ENCODE data around the gene ANKMY2.
A peak's percentile ranks its signal among the peaks of the same experiment; 100 is the strongest.
"Not testable (repeated sequence)": the region's sequence is repeated elsewhere in the genome, so short reads cannot be mapped to it uniquely, and the experiment has no call there.

ANKMY2 gene

DNA sequence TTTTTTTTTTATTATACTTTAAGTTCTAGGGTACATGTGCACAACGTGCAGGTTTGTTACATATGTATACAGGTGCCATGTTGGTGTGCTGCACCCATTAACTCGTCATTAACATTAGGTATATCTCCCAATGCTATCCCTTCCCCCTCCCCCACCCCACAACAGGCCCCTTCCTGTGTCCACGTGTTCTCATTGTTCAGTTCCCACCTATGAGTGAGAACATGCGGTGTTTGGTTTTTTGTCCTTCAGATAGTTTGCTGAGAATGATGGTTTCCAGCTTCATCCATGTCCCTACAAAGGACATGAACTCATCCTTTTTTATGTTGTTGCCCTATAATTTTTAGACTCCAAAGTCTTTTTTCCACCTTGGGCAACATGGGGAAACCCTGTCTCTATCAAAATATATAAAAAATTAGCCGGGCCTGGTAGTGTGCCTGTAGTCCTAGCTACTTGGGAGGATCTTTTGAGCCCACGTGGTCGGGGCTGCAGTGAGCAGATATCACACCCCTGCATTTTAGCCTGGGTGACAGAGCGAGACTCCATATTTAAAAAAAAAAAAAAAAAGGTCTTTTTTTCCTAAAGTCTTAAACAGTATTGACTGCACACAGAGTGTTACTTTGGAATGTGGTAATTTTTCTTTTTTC lies 14.4 kb upstream of the ANKMY2 start:
- not testable (repeated sequence) for DNase-seq

DNA sequence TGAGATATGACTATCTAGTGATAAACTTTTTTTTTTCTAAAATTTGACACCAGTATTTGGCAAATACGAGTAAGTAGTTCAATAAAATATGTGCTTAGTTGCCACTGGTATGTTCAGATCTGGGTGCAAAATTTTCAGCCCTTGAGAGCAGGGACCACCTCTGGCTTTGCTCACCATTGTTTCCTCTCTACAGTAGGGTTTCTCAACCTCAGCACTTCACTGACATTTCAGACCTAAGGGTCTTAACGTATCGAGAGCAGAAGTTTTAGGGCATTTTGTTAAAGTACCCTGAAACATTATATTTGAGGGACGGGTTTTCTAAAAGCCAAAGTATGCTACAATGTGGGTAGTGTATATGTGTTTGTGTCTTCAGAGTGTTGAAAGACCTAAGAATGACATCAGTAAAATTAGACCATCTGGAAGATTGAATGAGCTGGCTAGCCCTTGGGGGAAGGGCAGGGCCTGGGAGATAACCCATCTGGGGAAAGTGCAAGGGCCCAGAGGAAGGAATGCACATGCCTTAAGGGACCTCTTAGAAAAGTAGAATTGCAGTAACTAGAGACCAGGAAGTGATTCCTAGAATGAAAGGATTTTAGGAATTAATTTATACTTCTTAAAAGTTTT lies 12.2 kb upstream of the ANKMY2 start:
- DNase-seq, result peak; percentile 82

DNA sequence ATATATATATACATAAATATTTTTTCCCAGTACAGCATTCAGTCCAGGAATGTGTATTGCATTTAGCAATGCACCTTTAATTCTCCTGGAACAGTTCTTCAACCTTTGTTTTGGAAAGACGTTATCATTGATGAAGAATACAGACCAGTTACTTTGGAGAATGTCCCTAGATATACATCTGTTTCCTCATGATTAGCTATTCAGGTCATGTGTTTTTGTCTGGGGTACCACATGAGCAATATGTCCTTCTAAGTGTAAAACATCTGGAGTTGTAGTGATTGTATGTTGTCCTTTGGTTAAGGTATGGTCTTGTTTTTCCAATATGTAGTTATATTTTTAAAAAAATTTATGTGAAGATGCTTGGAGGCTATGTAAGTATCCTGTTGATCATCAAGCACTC lies 10.6 kb upstream of the ANKMY2 start:
- no peak for DNase-seq

DNA sequence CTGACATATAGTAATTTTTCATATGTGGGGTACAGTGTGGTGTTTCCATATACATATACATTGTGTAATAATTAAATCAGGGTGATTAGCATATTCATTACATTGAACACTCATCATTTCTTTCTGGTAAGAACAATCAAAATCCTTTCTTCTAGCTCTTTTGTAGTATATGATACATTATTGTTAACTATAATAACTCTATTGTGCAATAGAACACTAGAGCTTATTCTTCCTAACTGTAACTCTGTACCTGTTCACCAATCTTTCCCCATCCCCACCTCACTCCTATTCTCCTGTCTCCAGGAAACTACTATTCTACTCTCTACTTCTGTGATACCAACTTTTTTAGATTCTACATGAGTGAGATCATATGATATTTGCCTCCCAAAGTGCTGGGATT lies 9.8 kb upstream of the ANKMY2 start:
- DNase-seq, result no peak

DNA sequence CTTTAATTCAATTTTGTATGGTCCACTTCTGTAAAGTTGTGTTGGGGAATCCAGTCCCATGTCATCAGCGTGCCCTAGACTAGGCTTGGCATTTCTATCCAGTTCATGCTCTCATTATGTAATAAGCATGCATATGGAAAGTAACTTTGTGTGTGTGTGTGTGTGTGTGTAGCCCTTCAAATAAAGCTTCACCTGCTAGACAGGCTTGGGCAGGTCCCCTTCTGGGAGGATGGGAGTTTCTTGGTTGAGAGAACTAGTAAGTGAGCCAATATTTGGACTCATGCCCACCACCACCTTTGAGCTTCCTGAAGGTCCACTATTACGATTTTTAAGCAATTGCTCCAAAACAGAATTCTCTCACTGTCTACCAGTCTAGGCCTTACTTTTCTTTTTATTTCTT lies 7.3 kb upstream of the ANKMY2 start:
- no peak for DNase-seq

DNA sequence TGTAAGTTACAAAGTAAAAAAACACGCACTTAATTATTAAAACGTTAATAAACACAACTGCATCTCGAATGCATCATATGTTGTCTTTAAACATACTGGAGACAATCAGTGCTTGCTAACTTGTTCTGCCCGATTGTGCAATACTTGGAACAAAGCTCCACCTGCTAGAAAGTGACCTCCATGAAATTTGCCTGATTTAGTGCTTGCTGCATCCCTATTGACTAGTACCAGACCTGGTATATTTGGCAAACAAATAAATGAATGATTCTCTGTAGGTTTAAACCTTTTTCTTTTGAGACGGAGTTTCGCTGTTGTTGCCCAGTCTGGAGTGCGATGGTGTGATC lies 6.7 kb upstream of the ANKMY2 start:
- no peak for DNase-seq

DNA sequence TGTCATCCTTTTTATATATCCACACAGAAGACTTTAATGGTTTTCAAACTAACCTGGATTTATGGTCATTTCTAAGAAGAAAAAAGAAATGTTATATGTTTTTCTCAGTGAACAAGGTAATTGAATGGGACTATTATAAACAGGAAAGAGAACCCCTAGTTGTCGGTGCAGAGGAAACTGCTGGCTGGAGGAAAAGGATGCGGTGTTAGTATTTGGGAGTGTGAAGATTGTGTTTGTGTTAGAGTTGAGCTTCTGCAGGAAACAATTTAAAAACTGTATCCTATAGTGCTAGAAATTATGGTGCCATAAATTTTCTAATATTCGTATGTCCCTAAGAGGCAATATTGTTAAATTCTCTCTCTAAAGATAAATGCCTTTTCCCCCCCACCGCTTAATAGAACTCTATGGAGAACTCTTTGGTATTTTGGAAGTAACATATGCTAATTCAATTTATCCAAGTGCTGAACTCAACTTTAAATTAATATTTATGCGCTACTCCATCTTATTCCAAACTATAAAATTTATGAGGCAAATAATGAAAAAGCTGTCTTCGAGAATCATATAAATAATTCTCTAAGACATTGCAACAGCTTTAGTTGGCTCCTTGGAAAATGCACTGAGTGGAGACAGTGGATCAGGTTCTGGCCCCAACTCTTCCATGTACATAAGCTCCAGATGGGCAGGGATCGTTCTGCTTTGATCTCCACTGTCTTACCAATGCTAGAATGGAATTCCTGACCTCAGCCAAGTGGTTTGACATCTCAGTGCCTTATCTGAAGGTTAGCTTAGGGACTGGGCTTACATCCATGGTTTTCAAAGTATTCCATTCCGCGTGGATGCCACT lies 6.1 kb upstream of the ANKMY2 start:
- DNase-seq, result no peak

DNA sequence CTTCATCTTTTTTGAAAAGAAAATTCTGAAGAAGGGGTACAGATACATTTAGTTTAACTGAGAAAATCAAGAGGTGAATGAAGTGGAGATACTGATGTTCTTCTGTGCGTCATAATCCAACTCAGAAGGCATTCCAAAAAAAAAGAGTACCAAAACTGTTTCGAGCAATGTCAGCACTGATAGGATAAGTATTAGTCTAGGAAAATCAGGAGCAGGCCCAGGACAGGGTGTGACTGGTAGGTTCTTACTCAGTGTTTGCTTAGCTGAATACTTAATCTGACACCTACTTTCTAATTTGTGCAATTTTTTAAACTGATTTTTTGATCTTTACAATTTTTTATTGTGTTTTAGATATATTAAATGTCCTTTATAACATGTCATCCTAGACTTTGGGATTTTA lies 4.7 kb upstream of the ANKMY2 start:
- no peak for DNase-seq

DNA sequence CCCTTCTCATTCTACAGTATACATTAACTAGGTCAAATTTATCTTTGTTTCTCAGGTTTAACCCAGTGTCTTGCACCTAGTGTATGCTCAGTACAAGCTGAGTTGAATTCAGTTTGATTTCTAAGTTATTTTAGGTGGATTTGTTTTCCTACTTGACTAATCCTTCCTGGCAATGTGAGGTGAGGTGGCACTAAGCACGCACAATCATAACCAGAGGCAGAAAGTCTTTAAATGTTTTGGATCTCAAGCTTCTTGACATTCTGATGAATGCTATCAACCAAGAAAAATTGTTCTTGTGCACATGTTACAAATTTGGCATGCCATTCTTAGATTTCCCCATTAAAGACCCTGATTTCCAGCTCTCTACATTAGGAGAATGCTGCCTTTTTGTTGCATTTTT lies 3.6 kb upstream of the ANKMY2 start:
- DNase-seq, result no peak

DNA sequence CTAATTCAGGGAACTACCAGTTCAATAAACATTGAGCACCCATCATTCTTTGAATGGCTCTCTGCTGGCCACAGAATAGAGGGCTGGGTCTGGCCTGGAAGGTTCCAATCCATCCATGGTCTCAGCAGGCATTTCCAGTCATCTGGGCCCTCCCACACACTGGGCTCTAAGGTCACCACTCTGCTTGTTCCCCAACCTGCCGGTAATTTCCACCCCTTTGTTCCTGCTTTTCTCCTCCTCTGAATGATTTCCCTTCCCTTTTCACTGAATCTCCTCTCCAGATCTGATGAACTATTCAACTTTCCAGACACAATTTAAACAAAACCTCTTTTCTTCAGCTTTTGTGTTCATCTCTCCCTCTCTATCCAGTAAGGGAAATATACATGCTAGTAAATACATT lies 3.0 kb upstream of the ANKMY2 start:
- DNase-seq, result no peak

DNA sequence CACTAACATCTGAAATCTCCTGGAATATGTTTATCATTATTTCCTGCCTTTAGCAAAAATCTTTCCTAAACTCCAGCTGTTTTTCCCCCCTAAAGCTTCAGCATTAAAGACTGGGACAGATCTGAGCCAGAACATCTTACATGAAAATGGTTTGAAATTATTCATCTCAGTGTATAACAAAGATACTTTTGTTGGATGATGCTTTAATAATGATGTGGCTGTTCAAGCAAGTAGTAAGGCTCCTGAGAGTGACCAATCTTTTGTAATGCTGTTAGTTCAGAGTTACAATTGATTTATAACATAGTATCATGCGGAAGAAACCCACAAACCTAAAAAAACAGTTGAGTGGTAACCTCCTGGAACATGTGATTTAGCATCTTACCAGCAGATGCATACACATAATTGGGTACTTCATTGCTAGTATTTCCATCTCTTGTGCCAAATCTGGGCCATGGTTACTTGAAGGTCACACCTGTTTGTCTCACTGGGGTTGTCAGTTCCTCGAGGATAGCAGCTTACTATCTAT lies 1.9 kb upstream of the ANKMY2 start:
- DNase-seq, result no peak

DNA sequence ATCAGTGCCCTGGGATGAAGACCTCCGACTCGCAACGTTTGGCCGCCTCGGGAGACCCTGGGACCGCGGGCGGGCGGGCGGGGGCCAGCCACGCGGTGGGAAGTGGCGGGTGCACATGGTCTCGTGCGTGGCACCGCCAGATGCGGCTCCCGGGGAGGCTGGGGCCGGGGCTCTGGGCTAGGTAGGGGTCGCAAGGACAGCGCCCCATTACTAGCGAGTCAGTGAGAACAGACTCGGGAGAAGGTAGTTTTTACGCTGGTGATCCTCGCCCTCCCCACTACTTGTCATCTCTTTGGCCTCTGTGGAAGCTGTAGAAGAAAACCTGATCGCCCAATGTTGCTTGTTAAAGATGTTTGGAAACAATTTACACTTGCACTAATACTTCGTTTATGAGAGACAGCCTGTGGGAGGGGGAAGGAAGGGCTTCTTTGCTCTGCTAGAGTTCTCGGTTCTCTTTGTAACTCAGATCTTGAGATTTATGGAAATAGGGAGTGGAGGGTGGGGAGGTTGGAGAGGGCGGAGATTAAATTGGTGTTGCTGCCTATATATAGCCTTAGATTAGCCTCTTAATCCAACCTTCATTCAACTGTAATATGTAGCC lies 1.0 kb upstream of the ANKMY2 start:
- DNase-seq, result peak; percentile 31

DNA sequence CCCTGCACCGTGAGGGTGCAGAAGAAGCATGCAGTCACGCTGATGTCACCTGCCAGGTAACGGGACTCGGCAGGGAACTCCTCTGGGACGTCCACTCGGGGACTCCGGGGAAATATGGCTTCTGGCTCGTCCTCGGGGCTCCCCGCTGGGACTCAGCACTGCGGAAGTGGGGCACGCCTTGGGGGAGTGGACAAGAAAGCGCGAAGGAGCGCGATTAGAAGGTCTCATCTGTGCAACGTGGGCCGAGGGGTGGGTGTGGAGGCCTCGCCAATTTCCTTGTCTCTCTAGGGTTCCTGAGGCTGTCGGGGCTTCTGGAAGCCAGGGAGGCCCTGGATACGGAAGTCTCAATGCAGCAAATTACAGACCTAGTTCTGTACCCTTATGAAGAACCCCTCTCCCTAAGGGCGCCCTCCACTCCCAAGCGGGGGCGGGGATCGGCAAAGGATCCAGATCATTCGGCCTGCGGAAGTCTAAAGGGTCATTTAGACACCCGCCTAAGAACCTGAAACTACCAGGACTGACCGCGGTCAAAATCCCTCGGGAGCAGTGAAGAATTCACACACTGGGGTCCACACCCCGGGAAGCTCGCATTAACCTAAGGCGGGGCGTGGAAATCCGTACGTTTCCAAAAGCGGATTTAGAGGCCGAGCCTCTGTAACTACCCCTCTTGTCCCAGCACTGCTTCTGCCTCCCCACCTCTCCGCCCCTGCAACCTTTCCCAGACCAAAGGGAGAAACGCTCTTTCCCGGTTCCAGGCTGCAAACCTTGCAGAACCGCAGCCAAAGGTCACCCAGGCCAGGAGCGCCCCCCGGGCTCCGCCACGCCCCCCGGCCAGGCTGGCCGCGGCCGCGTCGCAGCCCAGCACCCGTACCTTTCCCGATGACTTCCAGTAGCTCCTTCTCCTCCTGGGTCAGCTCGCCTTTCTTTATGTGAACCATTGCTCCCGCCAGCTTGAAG lies 640 bp downstream of the ANKMY2 start:
- DNase-seq, result peak; percentile 64

DNA sequence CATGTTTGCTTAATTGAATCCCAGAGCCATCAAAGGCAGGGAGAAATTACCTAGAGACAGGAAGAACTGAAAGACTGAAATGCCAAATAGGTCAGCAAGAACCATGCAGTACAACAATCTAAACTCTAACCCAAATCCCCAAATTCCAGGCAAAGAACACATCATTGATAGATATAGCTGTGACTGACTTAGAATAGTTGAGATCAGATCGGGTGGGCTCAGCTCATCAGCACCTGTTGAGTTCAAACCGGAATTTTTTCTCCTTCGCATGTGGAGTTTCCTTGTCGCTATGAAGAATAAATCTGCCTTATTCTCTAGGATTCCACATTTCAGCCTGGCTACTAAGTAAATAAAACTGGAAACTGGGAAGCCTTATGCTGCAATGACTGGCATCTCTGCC lies 1.4 kb downstream of the ANKMY2 start:
- no peak for DNase-seq

DNA sequence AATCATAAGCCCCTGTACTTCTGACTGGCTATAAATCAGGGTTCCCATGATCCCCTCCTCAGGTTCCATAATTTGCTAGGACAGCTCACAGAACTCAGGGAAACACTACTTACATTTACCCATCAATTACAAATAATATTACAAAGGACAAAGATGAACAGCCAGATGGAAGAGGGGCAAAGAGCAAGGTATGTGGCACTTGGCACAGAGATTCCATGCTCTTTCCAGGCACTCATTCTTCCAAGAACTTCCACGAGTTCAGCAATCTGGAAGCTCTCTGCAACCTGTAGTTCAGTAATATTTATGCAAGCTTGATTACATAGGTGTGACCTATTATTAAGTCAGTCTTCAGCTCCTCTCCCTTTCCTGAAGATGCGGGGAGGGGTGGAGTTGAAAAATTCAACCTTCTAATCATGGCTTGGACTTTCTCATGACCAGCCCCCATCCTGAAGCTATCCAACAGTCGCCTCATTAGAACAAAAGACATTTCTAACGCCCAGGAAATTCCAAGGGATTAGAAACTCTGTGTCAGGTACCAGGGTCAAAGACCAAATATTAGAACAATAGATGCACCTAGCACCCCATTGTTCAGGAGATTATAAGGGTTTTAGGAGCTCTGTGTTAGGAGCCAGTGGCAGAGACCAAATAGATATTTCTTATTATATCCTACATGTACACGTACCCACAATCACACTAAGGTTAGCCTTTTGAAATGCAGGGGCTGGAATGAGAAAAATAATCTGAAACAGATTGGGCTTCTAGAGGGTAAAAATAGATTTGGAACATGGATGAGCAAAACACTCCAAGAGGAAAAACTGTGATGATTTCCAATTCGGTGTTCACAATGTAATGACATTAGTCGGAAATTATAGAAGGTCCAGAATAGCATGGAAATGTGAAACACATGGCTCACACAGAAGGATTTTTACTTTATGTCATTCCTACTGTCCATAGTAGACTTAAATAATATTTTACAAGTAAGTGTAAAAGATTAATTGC lies 7.0 kb downstream of the ANKMY2 start:
- no peak for DNase-seq

DNA sequence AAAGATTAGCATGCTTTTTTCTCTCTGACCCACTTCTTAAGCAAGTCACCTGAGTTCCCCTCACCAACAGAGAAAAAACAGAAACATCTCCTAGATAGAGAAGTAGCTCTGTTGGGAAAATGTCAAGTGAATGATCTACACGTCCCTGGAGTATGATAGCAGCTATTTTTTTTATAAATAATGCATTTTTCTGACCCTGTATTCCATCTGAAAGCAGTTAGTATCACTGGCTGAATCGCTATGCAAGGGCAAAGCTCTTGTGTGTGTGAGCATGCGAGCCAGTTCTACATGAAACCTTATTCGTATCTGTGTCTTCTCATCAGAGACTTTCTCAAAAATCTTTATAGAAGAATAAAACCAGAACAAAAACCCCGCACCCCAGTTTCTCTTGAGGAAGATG lies 8.2 kb downstream of the ANKMY2 start:
- DNase-seq, result no peak

DNA sequence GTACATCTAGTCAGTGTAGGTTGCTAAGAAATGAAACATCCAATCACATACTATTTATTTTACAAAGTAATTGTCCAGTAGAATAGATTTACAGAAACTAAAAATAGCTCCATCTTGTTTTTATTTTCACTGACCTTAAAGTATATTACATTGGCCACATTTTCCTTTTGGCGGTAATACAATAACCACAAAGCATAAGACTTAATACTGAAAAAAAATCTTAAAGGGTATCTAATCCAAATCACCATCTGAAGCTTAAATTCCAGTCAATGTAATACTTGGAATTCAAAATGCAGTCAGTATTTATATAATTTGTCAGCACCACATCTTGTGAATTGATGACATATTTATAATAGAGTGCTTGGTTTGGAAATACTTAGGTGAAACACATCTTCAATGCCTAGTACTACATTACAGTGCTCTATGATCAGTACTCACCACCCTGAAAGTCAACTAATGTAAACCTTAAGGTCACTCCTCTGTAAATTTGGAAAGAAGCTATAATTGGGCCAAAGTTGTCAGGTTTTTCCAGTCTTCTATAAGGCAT lies 8.9 kb downstream of the ANKMY2 start:
- DNase-seq, result peak; percentile 15

DNA sequence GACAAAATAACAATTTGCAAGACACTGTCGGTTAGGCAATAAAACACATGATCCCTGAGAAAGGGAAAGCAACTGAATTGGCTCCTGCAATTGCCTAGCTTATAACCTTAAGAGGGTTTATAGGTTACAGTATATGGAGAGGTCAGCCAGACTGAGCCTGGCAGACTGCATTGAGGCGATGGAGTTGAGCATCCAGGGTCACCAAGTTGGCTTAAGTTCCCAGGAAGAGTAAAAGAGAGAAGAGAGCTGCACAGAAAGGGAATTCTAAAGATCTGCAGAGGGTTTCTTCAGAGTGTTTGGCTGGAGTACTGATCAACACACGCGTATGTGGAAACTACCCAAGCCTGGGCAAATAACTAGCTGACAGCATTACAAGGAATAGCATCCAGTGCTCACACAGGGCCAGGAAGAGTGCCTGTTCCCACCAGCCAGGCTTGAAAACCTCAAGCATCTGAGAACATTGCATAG lies 11.2 kb downstream of the ANKMY2 start:
- DNase-seq, result no peak

DNA sequence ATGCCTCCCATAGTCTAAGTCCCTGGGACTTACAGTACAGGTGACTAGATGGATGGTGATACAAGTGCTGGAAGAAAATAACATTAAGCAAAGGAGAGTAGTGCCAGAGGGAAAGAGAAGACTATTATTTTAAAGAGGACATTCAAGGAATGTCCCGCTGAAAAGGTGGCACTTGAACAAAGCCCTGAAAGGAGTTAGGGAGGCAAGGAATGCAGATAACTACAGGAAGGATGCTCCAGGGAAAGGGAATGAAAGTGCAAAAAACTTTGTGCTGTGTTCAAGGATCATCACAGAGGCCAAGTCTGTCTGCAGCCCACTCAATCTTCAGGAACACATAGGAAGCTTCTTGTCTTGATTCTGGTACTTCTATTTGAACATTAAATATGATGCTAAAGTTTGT lies 14.9 kb downstream of the ANKMY2 start:
- no peak for DNase-seq

DNA sequence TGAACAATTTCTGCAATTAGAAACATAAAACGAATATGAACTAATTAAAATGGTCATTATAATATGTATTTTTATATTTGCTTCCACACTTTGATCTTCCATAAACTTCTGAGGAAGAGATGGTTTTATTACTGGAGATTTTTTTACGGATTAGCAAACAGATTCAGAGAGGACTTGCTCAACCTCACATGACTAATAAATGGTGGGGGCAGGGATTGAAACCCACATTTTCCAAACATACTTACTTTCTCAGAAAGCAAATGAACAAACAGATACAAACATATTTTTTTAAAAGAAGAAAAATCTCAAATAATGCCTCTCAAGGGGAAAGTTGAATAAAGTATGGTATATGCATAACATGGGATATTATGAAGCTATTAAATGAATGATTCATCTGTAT lies 18.3 kb downstream of the ANKMY2 start:
- DNase-seq, result no peak

All from fibroblast of skin of back (primary cell).